Glutamatergic neuron (in vitro differentiated cells): ENCODE measurements around the gene SEMA4D. TPM values are rescaled to one million over a fixed set of nuclear protein-coding genes. Genes with fewer than 3 reads are reported as not detected.

Experiments
- DNase-seq: peaks from one replicate; pipeline ENCODE4 v3.0.0; 2022
- H3K27ac Mint-ChIP-seq: one replicate; pipeline ENCODE4 v1.8.0; 2020; ENCODE audit warnings: mild to moderate bottlenecking, mixed read lengths, inconsistent platforms; ENCODE audit not compliant: unreplicated experiment
- H3K27me3 Mint-ChIP-seq: one replicate; pipeline ENCODE4 v1.8.0; 2020; ENCODE audit warnings: mild to moderate bottlenecking, moderate library complexity, mixed read lengths, inconsistent platforms; ENCODE audit not compliant: unreplicated experiment
- H3K36me3 Mint-ChIP-seq: one replicate; pipeline ENCODE4 v1.8.0; 2020; ENCODE audit warnings: mild to moderate bottlenecking, mixed read lengths, inconsistent platforms; ENCODE audit not compliant: unreplicated experiment
- H3K4me1 Mint-ChIP-seq: one replicate; pipeline ENCODE4 v1.8.0; 2020; ENCODE audit warnings: mild to moderate bottlenecking, low read depth, mixed read lengths, inconsistent platforms; ENCODE audit not compliant: unreplicated experiment
- H3K4me3 Mint-ChIP-seq: one replicate; pipeline ENCODE4 v1.8.0; 2020; ENCODE audit warnings: mild to moderate bottlenecking, mixed read lengths, inconsistent platforms; ENCODE audit not compliant: unreplicated experiment
- H3K9me3 Mint-ChIP-seq: one replicate; pipeline ENCODE4 v1.8.0; 2020; ENCODE audit warnings: mild to moderate bottlenecking, moderate library complexity, mixed read lengths, inconsistent platforms; ENCODE audit not compliant: unreplicated experiment
- total RNA-seq: library from RNA; stranded (reverse); fragmentation: NEBNext Ultra II Directional; extraction: Animal tissue kit (Norgen Biotek cat#: 25700); gene quantifications from one replicate; pipeline ENCODE4 v1.2.1, GENCODE V29; 2021; ENCODE audit not compliant: unreplicated experiment
- TF ChIP-seq, protein P1 (sequence below): fragments of 200-600 bp; sonication (generic); IDR thresholded peaks from one replicate; pipeline ENCODE4 v1.5.0; 2021; ENCODE audit not compliant: partially characterized antibody, unreplicated experiment

Gene SEMA4D
- total RNA-seq, 1 donor from 2014 or later = 192 TPM

DNA sequence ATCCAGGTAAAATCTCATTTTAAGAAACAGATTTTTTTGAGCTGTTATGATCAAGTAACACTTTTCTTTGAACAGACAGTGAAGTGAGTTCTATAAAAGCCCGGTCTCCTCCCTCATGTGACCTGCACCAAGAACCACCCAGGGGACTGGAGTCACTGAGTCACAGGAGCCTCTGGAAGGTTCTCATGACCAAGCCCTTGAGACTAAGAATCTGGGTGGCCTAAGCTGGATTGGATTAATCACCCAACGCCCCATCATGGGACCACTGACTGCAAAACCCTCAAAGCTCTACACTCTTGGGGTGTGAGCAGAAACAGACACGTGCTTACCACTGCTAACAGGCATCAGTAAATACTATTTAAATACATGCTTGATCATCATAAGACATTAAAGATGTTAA lies 131.2 kb downstream of the SEMA4D start:
- DNase-seq = no peak
- H3K27ac Mint-ChIP-seq = no peak overlapping the region
- H3K9me3 Mint-ChIP-seq = peaks cover 6% of the 10 kb centered on the region
- peaks cover 13% of the 10 kb centered on the region for H3K4me1 Mint-ChIP-seq
- TF ChIP-seq, protein P1, sequence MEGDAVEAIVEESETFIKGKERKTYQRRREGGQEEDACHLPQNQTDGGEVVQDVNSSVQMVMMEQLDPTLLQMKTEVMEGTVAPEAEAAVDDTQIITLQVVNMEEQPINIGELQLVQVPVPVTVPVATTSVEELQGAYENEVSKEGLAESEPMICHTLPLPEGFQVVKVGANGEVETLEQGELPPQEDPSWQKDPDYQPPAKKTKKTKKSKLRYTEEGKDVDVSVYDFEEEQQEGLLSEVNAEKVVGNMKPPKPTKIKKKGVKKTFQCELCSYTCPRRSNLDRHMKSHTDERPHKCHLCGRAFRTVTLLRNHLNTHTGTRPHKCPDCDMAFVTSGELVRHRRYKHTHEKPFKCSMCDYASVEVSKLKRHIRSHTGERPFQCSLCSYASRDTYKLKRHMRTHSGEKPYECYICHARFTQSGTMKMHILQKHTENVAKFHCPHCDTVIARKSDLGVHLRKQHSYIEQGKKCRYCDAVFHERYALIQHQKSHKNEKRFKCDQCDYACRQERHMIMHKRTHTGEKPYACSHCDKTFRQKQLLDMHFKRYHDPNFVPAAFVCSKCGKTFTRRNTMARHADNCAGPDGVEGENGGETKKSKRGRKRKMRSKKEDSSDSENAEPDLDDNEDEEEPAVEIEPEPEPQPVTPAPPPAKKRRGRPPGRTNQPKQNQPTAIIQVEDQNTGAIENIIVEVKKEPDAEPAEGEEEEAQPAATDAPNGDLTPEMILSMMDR = no peak
- no peak overlapping the region for H3K4me3 Mint-ChIP-seq
- H3K27me3 Mint-ChIP-seq = peaks cover 2% of the 10 kb centered on the region
- no peaks in the 10 kb centered on the region for H3K36me3 Mint-ChIP-seq

GRCh38 chr9:89365532-89365912 lies 132.4 kb downstream of the SEMA4D start:
- H3K36me3 Mint-ChIP-seq = peaks cover 7% of the 10 kb centered on the region
- peaks cover 13% of the 10 kb centered on the region for H3K4me1 Mint-ChIP-seq
- TF ChIP-seq, protein P1 = no peak
- DNase-seq = no peak
- no peak overlapping the region for H3K4me3 Mint-ChIP-seq
- H3K9me3 Mint-ChIP-seq = peaks cover 11% of the 10 kb centered on the region
- peaks cover 2% of the 10 kb centered on the region for H3K27me3 Mint-ChIP-seq
- H3K27ac Mint-ChIP-seq = no peak overlapping the region

DNA sequence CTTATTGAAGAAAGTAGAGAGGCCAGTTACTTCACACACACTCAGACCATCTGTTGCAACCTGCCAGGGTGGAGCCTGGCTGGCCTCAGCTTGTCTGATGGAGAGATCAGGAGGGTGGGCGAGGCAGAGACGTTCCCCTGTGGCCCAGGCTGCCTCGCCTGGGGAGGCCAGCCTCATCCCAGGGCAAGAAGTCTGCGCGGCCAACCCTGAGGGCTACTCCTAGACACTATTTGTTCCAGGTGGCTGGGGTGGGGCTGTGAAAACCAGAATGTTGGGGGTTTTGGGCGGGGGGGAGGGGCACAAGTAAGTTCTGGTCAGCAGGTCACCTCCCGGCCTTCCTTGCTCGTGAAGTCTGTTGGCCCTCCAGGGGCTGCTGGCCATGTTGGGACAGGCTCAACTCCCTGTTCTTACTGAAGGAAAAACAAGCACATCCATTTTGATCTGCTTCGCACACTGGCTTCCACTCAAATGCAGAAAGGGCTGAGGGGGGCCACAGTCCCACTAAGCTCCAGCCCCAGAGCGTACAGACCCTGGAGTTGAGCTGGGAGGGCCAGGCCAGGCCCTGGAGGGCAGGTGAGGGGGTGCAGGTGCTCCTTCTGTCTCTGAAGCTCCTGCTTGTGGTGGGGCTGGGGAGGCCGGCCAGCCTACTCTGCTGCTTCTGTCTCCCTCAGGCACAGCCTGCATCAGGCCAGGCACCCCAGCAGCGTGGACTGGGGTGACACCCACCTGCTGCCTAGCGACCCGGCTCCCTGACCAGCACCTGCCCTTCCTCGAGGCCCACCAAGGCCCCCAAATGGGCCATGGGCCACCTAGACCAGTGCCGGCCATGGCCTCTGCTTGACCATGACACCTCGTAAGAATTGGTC lies 133.0 kb downstream of the SEMA4D start:
- Mint-ChIP-seq H3K4me3 (no peak overlapping the region), H3K9me3 (peaks cover 11% of the 10 kb centered on the region), H3K27me3 (peaks cover 2% of the 10 kb centered on the region), H3K4me1 (peaks cover 13% of the 10 kb centered on the region), H3K36me3 (peaks cover 7% of the 10 kb centered on the region), H3K27ac (peak overlapping the region; percentile 34)
- no peak for DNase-seq
- TF ChIP-seq, protein P1 = no peak

GRCh38 chr9:89363921-89364665 lies 133.8 kb downstream of the SEMA4D start:
- Mint-ChIP-seq H3K36me3 (peaks cover 7% of the 10 kb centered on the region), H3K4me3 (no peak overlapping the region), H3K4me1 (peaks cover 13% of the 10 kb centered on the region), H3K9me3 (peaks cover 11% of the 10 kb centered on the region), H3K27me3 (peaks cover 2% of the 10 kb centered on the region), H3K27ac (peak overlapping the region; percentile 34)
- TF ChIP-seq, protein P1 = no peak
- DNase-seq = no peak

- H3K4me1 Mint-ChIP-seq = peaks cover 10% of the 10 kb centered on the region
- TF ChIP-seq, protein P1 = no peak
- no peak for DNase-seq
- H3K9me3 Mint-ChIP-seq = peaks cover 11% of the 10 kb centered on the region
- peaks cover 11% of the 10 kb centered on the region for H3K36me3 Mint-ChIP-seq
- H3K4me3 Mint-ChIP-seq = no peak overlapping the region
- peaks cover 2% of the 10 kb centered on the region for H3K27me3 Mint-ChIP-seq
- H3K27ac Mint-ChIP-seq = no peak overlapping the region
These were observed 134.6 kb downstream of the SEMA4D start for GRCh38 chr9:89363311-89363670.
